ENCODE measurements around the gene CEP170B.
A peak's percentile ranks its signal among the peaks of the same experiment; 100 is the strongest.

CEP170B gene

GRCh38 chr14:104868060-104868740 lies 3.1 kb downstream of the CEP170B start:
- no peak for DNase-seq

- DNase-seq: no peak
Measured at GRCh38 chr14:104868811-104869572, 3.9 kb downstream of the CEP170B start.

GRCh38 chr14:104869669-104870367 lies 4.8 kb downstream of the CEP170B start:
- DNase-seq: no peak

GRCh38 chr14:104870368-104871144 lies 5.5 kb downstream of the CEP170B start:
- DNase-seq: peak; percentile 21 to 33 (median 26)

- DNase-seq: no peak
Measured at GRCh38 chr14:104871145-104871655, 6.1 kb downstream of the CEP170B start.

- DNase-seq: no peak
Measured at GRCh38 chr14:104871656-104872468, 6.8 kb downstream of the CEP170B start.

- no peak for DNase-seq
Measured at GRCh38 chr14:104872469-104873341, 7.6 kb downstream of the CEP170B start.

- no peak for DNase-seq
Measured at GRCh38 chr14:104873380-104874055, 8.4 kb downstream of the CEP170B start.

- no peak for DNase-seq
Measured at GRCh38 chr14:104874110-104874531, 9.1 kb downstream of the CEP170B start.

GRCh38 chr14:104874571-104875411 lies 9.7 kb downstream of the CEP170B start:
- DNase-seq: no peak

GRCh38 chr14:104875412-104875751 lies 10.3 kb downstream of the CEP170B start:
- DNase-seq: no peak

GRCh38 chr14:104875811-104876210 lies 10.7 kb downstream of the CEP170B start:
- no peak for DNase-seq

- peak in 2 of 4 experiments; percentile 25 to 34 for DNase-seq
Measured at GRCh38 chr14:104876251-104876699, 11.2 kb downstream of the CEP170B start.

GRCh38 chr14:104877066-104877805 lies 12.2 kb downstream of the CEP170B start:
- no peak for DNase-seq

- no peak for DNase-seq
Measured at GRCh38 chr14:104877806-104878550, 12.9 kb downstream of the CEP170B start.

- no peak for DNase-seq
Measured at GRCh38 chr14:104878582-104878981, 13.5 kb downstream of the CEP170B start.

GRCh38 chr14:104879201-104879982 lies 14.3 kb downstream of the CEP170B start:
- no peak for DNase-seq
